HG03342 (cell line): Measurements from ENCODE around the gene IMMP2L.

Experiments used
- ATAC-seq: cut with Tn5 transposase; IDR thresholded peaks from one replicate; pipeline ENCODE4 v1.9.1; 2021; ENCODE audit warnings: mild to moderate bottlenecking, moderate library complexity; ENCODE audit not compliant: unreplicated experiment

The IMMP2L gene

GRCh38 chr7:111012149-111012548 lies 550.1 kb downstream of the IMMP2L start:
- no peak for ATAC-seq

GRCh38 chr7:111011520-111011919 lies 550.8 kb downstream of the IMMP2L start:
- ATAC-seq: no peak

- no peak for ATAC-seq
Measured at GRCh38 chr7:111010798-111011197, 551.5 kb downstream of the IMMP2L start.

- no peak for ATAC-seq
Measured at GRCh38 chr7:111009526-111010040, 552.7 kb downstream of the IMMP2L start.

- ATAC-seq: no peak
Measured at GRCh38 chr7:111006691-111007090, 555.6 kb downstream of the IMMP2L start.

GRCh38 chr7:111006040-111006439 lies 556.3 kb downstream of the IMMP2L start:
- no peak for ATAC-seq

GRCh38 chr7:111005445-111005844 lies 556.8 kb downstream of the IMMP2L start:
- ATAC-seq: no peak

- ATAC-seq: no peak
Measured at GRCh38 chr7:111004310-111004901, 557.9 kb downstream of the IMMP2L start.

- no peak for ATAC-seq
Measured at GRCh38 chr7:111003883-111004282, 558.4 kb downstream of the IMMP2L start.

GRCh38 chr7:110994028-110994967 lies 568.0 kb downstream of the IMMP2L start:
- no peak for ATAC-seq

GRCh38 chr7:110988890-110989501 lies 573.3 kb downstream of the IMMP2L start:
- ATAC-seq: no peak

GRCh38 chr7:110988348-110988747 lies 573.9 kb downstream of the IMMP2L start:
- no peak for ATAC-seq

GRCh38 chr7:110987127-110987693 lies 575.1 kb downstream of the IMMP2L start:
- ATAC-seq: no peak

GRCh38 chr7:110983822-110984456 lies 578.4 kb downstream of the IMMP2L start:
- no peak for ATAC-seq

- no peak for ATAC-seq
Measured at GRCh38 chr7:110977127-110977737, 585.1 kb downstream of the IMMP2L start.

GRCh38 chr7:110975486-110975885 lies 586.8 kb downstream of the IMMP2L start:
- no peak for ATAC-seq

- ATAC-seq: no peak
Measured at GRCh38 chr7:110974441-110974840, 587.9 kb downstream of the IMMP2L start.

GRCh38 chr7:110973196-110973990 lies 588.9 kb downstream of the IMMP2L start:
- no peak for ATAC-seq

GRCh38 chr7:110964775-110965174 lies 597.5 kb downstream of the IMMP2L start:
- ATAC-seq: no peak

GRCh38 chr7:110962826-110963225 lies 599.5 kb downstream of the IMMP2L start:
- no peak for ATAC-seq
